ENCODE data around the gene TIMM13.

The TIMM13 gene

DNA sequence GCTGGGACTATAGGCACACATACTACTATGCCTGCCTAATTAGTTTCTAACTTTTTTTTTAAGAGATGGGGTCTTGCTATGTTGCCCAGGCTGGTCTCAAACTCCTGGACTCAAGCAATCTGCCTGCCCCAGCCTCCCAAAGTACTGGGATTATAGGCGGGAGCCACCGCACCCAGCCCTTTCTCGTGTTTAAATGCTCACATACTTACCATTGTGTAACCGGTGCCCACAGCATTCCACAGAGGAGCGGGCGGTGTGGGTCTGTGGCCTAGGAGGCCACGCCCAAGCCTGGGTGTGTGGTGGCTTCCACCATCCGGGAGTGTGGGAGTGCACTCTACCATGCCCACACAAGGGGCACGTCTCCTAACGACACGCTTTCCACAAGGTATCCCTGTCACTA, 21.6 kb upstream of the TIMM13 start:
- Histone ChIP-seq H3K27ac (no peak overlapping the region), H3K36me3 (ENCODE audit: insufficient read depth, low read length) (peaks cover 14% of the 10 kb centered on the region; the same call in 1 of the 2 replicates), H3K4me3 (no peak overlapping the region), H3K9me3 (ENCODE audit: low read depth, low read length) (no peaks in the 10 kb centered on the region), H3K9ac (ENCODE audit: insufficient read length) (no peak overlapping the region)
- TF ChIP-seq FOXP2 (optimal IDR thresholded peaks at IDR 0.05; ENCODE audit: control extremely low read depth, extremely low read length, insufficient read depth) (no peak), EZH2 (IDR thresholded peaks at IDR 0.05) (no peak), POLR2AphosphoS5 (IDR thresholded peaks at IDR 0.05; ENCODE audit: borderline replicate concordance, low read depth, low read length) (no peak)
- DNase-seq (ENCODE audit: low read depth, low spot score), result no peak

DNA sequence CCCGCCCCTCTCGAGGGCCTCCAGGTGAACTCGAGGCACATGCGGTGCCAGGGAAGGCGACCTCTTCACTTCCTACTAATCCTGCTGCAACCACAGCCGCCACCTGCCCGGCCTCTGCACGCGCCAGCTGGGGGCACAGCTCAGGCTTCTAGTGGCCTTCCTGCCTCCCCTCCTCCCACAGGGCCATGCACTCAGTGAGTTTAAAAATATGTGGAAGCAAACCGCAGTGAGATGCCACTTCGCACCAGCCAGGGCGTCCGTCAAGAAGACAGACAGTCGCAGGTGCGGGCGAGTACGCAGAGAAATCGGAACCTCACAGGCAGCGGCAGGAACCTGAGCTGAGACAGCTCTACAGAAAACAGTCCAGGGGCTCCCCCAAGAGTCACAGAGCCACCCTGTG, 19.0 kb upstream of the TIMM13 start:
- Histone ChIP-seq H3K9ac (ENCODE audit: insufficient read length) (no peak overlapping the region), H3K4me3 (no peak overlapping the region), H3K9me3 (ENCODE audit: low read depth, low read length) (no peaks in the 10 kb centered on the region), H3K36me3 (ENCODE audit: insufficient read depth, low read length) (peaks cover 28% of the 10 kb centered on the region; the same call in 1 of the 2 replicates), H3K27ac (no peak overlapping the region)
- no peak for DNase-seq (ENCODE audit: low read depth, low spot score)
- no peak for TF ChIP-seq FOXP2 (optimal IDR thresholded peaks at IDR 0.05; ENCODE audit: control extremely low read depth, extremely low read length, insufficient read depth)
- no peak for TF ChIP-seq EZH2 (IDR thresholded peaks at IDR 0.05)
- TF ChIP-seq POLR2AphosphoS5 (IDR thresholded peaks at IDR 0.05; ENCODE audit: borderline replicate concordance, low read depth, low read length), result no peak

DNA sequence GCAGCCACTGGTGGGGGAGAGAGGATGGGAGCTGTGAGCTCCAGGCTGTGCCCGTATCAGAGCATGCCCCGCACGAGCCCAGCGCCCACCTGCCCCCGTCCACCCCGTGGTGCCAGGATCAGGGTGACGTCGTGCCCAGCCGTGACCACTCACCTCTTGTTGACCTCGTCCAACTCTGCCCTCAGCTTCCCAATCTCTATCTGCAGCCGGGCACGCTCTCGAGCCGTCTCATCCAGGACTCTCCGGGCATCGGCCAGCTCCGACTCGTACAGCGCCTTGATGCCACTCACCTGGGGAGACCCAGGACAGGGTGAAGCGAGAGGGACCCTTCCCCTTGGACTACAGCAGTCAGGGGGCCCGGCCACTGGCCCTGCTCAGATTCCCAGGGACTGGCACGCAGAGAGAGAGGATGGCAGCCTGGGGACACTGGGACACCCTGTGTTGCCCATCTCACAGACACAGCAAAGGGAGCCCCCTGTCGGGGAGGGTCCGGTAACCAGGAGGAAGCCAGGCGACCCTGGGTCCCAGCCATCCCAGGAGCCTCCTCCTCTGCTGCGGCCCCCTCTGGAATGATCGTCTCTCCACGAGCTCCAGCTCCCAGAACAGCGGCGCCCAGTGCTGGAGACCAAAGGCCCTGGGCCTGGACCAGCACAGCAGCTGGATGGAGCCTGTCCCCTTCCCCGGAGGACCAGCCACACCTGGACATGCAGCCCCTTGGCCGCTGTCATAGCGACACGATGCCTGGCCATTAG, 17.0 kb upstream of the TIMM13 start:
- no peaks in the 10 kb centered on the region for H3K9me3 ChIP-seq (ENCODE audit: low read depth, low read length)
- peaks cover 25% of the 10 kb centered on the region; the same call in 1 of the 2 replicates for H3K36me3 ChIP-seq (ENCODE audit: insufficient read depth, low read length)
- no peak overlapping the region for H3K9ac ChIP-seq (ENCODE audit: insufficient read length)
- DNase-seq (ENCODE audit: low read depth, low spot score), result no peak
- H3K4me3 ChIP-seq, result no peak overlapping the region
- no peak overlapping the region for H3K27ac ChIP-seq
- TF ChIP-seq FOXP2 (optimal IDR thresholded peaks at IDR 0.05; ENCODE audit: control extremely low read depth, extremely low read length, insufficient read depth) (no peak), POLR2AphosphoS5 (IDR thresholded peaks at IDR 0.05; ENCODE audit: borderline replicate concordance, low read depth, low read length) (no peak), EZH2 (IDR thresholded peaks at IDR 0.05) (no peak)

DNA sequence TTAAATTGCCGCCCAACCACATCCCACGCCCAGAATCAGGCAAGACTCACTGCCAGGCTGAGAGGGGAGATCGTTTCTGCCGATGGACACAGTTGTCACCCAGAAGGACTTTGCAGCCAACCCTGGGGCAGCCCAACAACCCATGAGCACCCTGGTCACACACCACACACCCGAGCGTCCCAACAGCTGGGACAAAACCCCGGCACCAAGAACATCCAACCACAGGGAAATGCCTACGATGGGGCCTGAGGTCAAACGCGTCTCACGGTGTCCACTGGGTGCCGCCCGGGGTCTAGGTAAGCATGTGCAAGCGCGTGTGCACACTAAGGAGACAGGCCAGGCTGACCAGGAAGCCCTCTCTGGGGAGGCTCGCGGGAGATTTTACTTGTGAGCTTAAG, 16.4 kb upstream of the TIMM13 start:
- no peak for DNase-seq (ENCODE audit: low read depth, low spot score)
- H3K27ac ChIP-seq, result no peak overlapping the region
- no peaks in the 10 kb centered on the region for H3K9me3 ChIP-seq (ENCODE audit: low read depth, low read length)
- H3K36me3 ChIP-seq (ENCODE audit: insufficient read depth, low read length), result peaks cover 29% of the 10 kb centered on the region; the same call in 1 of the 2 replicates
- no peak overlapping the region for H3K9ac ChIP-seq (ENCODE audit: insufficient read length)
- no peak overlapping the region for H3K4me3 ChIP-seq
- TF ChIP-seq POLR2AphosphoS5 (IDR thresholded peaks at IDR 0.05; ENCODE audit: borderline replicate concordance, low read depth, low read length) (no peak), FOXP2 (optimal IDR thresholded peaks at IDR 0.05; ENCODE audit: control extremely low read depth, extremely low read length, insufficient read depth) (no peak), EZH2 (IDR thresholded peaks at IDR 0.05) (no peak)

DNA sequence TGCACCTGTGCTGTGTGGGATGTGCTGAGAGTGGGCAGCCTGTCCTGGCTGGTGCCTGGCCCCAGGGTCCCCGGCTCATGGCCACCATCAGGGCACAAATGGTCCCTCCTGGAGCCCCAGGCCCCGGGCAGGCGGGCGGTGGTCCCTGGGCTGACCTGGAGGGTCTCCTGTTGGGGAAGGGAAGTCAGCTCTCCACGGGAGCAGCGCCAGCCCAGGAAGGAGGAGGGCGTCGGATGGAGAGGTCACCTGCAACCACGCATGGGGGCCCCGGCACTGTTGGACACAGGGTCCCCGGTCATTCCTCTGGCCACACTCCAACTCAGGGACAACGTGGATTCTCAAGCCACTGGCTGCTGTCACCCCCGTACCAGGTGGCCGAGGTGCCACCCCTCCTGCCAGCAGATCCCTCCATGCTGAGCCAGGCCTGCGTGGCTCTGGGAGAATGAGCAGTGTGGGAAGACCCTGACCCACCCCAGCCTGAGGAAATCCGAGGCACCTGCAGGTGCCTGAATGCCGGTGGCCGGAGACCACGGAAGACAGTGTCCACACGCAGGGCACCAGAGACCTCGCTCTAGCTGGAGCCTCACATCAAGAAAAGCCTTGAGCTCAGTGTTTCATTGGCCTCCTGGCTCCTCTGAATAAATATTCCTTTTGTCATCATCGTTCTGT, 15.9 kb upstream of the TIMM13 start:
- Histone ChIP-seq H3K9ac (ENCODE audit: insufficient read length) (no peak overlapping the region), H3K4me3 (no peak overlapping the region), H3K9me3 (ENCODE audit: low read depth, low read length) (no peaks in the 10 kb centered on the region), H3K36me3 (ENCODE audit: insufficient read depth, low read length) (peaks cover 35% of the 10 kb centered on the region; the same call in 1 of the 2 replicates), H3K27ac (no peak overlapping the region)
- DNase-seq (ENCODE audit: low read depth, low spot score), result no peak
- TF ChIP-seq POLR2AphosphoS5 (IDR thresholded peaks at IDR 0.05; ENCODE audit: borderline replicate concordance, low read depth, low read length) (no peak), FOXP2 (optimal IDR thresholded peaks at IDR 0.05; ENCODE audit: control extremely low read depth, extremely low read length, insufficient read depth) (no peak), EZH2 (IDR thresholded peaks at IDR 0.05) (no peak)

DNA sequence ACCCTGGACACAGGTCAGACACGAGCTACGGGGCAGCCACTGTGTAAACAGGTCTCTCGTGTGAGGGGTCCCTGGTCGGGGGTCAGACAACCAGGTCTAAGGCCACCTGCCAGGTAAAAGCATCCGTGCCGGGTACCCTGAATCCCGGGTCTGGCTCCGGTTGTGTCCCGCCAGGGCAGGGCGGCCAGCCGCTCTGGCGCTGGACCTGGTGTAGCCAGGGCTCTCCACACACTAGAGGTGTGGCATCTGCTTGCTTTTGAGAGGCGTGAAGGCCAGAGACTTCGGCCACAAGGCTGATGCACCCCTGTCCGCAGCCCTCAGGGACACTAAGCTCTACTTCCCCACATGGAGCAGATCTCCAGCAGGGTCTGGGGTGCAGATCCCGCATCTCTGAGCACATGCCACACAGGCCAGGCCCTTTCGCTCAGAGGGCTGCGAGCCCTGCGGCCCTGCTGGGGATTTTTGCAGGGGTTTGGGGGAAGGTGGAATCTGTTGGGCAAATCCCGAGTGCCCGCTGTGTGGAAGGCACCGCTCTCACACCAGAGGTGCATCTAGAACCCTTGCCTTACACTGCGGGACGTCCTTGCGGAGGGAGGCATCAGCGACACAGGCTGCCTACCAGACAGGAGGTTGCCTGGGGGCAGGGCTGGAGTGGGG, 13.8 kb upstream of the TIMM13 start:
- TF ChIP-seq POLR2AphosphoS5 (IDR thresholded peaks at IDR 0.05; ENCODE audit: borderline replicate concordance, low read depth, low read length) (no peak), FOXP2 (optimal IDR thresholded peaks at IDR 0.05; ENCODE audit: control extremely low read depth, extremely low read length, insufficient read depth) (no peak), EZH2 (IDR thresholded peaks at IDR 0.05) (no peak)
- Histone ChIP-seq H3K9me3 (ENCODE audit: low read depth, low read length) (no peaks in the 10 kb centered on the region), H3K9ac (ENCODE audit: insufficient read length) (no peak overlapping the region), H3K4me3 (no peak overlapping the region), H3K27ac (no peak overlapping the region), H3K36me3 (ENCODE audit: insufficient read depth, low read length) (peaks cover 49% of the 10 kb centered on the region)
- no peak for DNase-seq (ENCODE audit: low read depth, low spot score)

DNA sequence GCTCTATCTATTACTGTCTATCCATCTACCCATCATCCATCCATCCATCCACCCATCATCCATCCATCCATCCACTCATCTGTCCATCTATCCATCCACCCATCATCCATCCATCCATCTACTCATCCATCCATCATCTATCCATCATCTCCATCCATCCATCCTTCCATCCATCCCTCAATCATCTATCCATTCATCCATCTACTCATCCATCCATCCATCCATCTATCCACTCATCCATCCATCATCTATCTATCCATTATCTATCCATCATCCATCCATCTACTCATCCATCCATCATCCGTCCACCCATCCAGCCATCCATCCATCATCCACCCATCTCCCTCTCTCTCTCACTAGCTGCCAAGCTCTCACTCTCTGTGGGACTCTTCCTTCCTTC, 13.1 kb upstream of the TIMM13 start:
- no peak for DNase-seq (ENCODE audit: low read depth, low spot score)
- Histone ChIP-seq H3K36me3 (ENCODE audit: insufficient read depth, low read length) (peaks cover 52% of the 10 kb centered on the region), H3K27ac (no peak overlapping the region), H3K4me3 (no peak overlapping the region), H3K9ac (ENCODE audit: insufficient read length) (no peak overlapping the region), H3K9me3 (ENCODE audit: low read depth, low read length) (no peaks in the 10 kb centered on the region)
- no peak for TF ChIP-seq FOXP2 (optimal IDR thresholded peaks at IDR 0.05; ENCODE audit: control extremely low read depth, extremely low read length, insufficient read depth)
- TF ChIP-seq EZH2 (IDR thresholded peaks at IDR 0.05), result no peak

DNA sequence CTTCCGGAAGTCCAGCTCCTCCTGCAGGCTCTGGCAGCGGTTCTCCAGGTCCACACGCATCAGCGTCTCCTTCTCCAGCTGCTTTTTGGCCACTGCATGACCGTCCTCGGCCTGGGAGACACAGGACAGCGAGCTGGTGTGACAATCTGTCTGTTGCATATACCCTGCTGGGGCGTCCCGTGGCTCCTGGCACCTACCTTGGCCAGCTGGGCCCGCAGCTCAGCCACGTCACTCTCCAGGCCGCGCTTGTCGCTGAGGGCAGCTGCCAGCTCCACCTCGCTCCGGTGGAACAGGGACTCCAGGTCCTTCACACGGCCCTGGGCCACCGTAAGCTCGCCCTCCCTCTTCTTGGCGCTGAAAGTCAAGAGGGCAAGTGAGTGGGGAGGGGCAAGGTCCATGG, 10.8 kb upstream of the TIMM13 start:
- TF ChIP-seq EZH2 (IDR thresholded peaks at IDR 0.05) (no peak), POLR2AphosphoS5 (IDR thresholded peaks at IDR 0.05; ENCODE audit: borderline replicate concordance, low read depth, low read length) (no peak), FOXP2 (optimal IDR thresholded peaks at IDR 0.05; ENCODE audit: control extremely low read depth, extremely low read length, insufficient read depth) (no peak)
- Histone ChIP-seq H3K36me3 (ENCODE audit: insufficient read depth, low read length) (peaks cover 70% of the 10 kb centered on the region), H3K4me3 (no peak overlapping the region), H3K9ac (ENCODE audit: insufficient read length) (no peak overlapping the region), H3K27ac (no peak overlapping the region), H3K9me3 (ENCODE audit: low read depth, low read length) (no peaks in the 10 kb centered on the region)
- DNase-seq (ENCODE audit: low read depth, low spot score), result no peak
